Thymus (tissue), 11 donors: ENCODE data around the gene ARGLU1. TPM values are rescaled to one million over a fixed set of nuclear protein-coding genes. Genes with fewer than 3 reads are reported as not detected.
A peak's percentile ranks its signal among the peaks of the same experiment; 100 is the strongest.

Experiments
- DNase-seq, 9 donors: peaks; one replicate each; pipeline ENCODE4 v3.0.0-alpha.2; 2013; ENCODE audit warnings: low spot score in 9 of 9, low read depth in 6 of 9, missing footprints in 1 of 9
- H3K27ac ChIP-seq, 2 donors: one replicate each; pipeline ENCODE4 v1.5.1; 2013; ENCODE audit warnings: control low read depth in 1 of 2, low read depth in 1 of 2, low read length in 1 of 2, mild to moderate bottlenecking in 1 of 2, moderate library complexity in 1 of 2
- H3K27me3 ChIP-seq, 2 donors: one replicate each; pipeline ENCODE4 v1.5.1; 2013; ENCODE audit warnings: low read length in 1 of 2; ENCODE audit not compliant: control insufficient read depth in 2 of 2, insufficient read depth in 1 of 2
- H3K36me3 ChIP-seq, 2 donors: one replicate each; pipeline ENCODE4 v1.5.1; 2013; ENCODE audit warnings: low read length in 1 of 2, mild to moderate bottlenecking in 1 of 2, moderate library complexity in 1 of 2; ENCODE audit not compliant: control insufficient read depth in 2 of 2, insufficient read depth in 2 of 2
- H3K4me1 ChIP-seq, 2 donors: one replicate each; pipeline ENCODE4 v1.5.1; 2013; ENCODE audit warnings: low read length in 2 of 2; ENCODE audit not compliant: control insufficient read depth in 2 of 2, insufficient read depth in 2 of 2
- H3K4me3 ChIP-seq, 2 donors: one replicate each; pipeline ENCODE4 v1.5.1; 2013; ENCODE audit warnings: low read length in 2 of 2, control low read depth in 1 of 2, mild to moderate bottlenecking in 1 of 2
- H3K9me3 ChIP-seq, 2 donors: one replicate each; pipeline ENCODE4 v1.5.1; 2013; ENCODE audit warnings: low read length in 1 of 2, mild to moderate bottlenecking in 1 of 2; ENCODE audit not compliant: control insufficient read depth in 2 of 2, insufficient read depth in 1 of 2
- WGBS: extraction: QIAGEN DNeasy Blood & Tissue Kit; methylation state at CpG from one replicate; pipeline ENCODE4 v1.1.7; 2013; 5-methylcytosine and 5-hydroxymethylcytosine counted together
- polyA plus RNA-seq: library from polyadenylated mRNA; stranded (reverse); fragments of 200-250 nt; gene quantifications from one replicate; pipeline ENCODE4 v1.2.3, GENCODE V29; 2013
- total RNA-seq: library from RNA; stranded (reverse); fragments of 120-200 nt; gene quantifications from one replicate; pipeline ENCODE4 v1.2.4, GENCODE V29; 2013
- donor health status: healthy.

Gene ARGLU1
- total and polyA plus RNA-seq, 2 donors = 141 to 268 TPM

DNA sequence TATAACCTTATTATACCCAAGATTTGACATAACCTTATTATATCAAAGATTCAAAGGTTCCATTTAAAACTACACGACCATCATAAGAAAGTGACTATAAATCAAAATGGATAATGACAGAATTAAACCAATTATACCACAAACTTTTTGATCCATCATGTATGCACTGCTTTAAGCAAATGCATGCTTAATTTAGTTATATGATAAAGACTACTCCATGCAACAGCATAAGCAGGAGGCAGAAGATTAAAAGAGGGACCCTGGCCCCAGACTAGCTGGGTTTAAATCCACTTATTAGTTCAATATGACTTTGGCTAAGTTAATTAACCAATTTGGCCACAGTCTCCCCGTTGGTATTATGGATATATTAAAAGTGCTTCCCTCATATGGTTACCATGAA, 43.8 kb downstream of the ARGLU1 start:
- 85% methylated on average over 2 of the region's 2 CpGs for WGBS
- Histone ChIP-seq H3K27ac (no peak overlapping the region), H3K9me3 (no peaks in the 10 kb centered on the region), H3K27me3 (peaks cover 0 to 4% of the 10 kb centered on the region in 2 donors), H3K36me3 (no peaks in the 10 kb centered on the region), H3K4me3 (no peak overlapping the region), H3K4me1 (peaks cover 0 to 5% of the 10 kb centered on the region in 2 donors)
- DNase-seq = no peak

- H3K27ac ChIP-seq = peak overlapping the region in 1 of 2 donors; percentile 61
- H3K9me3 ChIP-seq = no peaks in the 10 kb centered on the region
- no peak overlapping the region for H3K4me3 ChIP-seq
- 86% methylated on average over 3 of the region's 3 CpGs for WGBS
- peak in 1 of 9 donors; percentile 38 for DNase-seq
- H3K27me3 ChIP-seq = peaks cover 0 to 2% of the 10 kb centered on the region in 2 donors
- H3K36me3 ChIP-seq = no peaks in the 10 kb centered on the region
- peaks cover 0 to 5% of the 10 kb centered on the region in 2 donors for H3K4me1 ChIP-seq
Measured at GRCh38 chr13:106523576-106523975, 44.4 kb downstream of the ARGLU1 start.

GRCh38 chr13:106522898-106523525, 44.9 kb downstream of the ARGLU1 start:
- peak overlapping the region in 1 of 2 donors; percentile 61 for H3K27ac ChIP-seq
- no peak overlapping the region for H3K4me3 ChIP-seq
- H3K4me1 ChIP-seq = peaks cover 0 to 3% of the 10 kb centered on the region in 2 donors
- no peaks in the 10 kb centered on the region for H3K36me3 ChIP-seq
- H3K27me3 ChIP-seq = peaks cover 0 to 2% of the 10 kb centered on the region in 2 donors
- DNase-seq = no peak
- no peaks in the 10 kb centered on the region for H3K9me3 ChIP-seq
- 85% methylated on average over 7 of the region's 7 CpGs for WGBS

GRCh38 chr13:106522112-106522705, 45.7 kb downstream of the ARGLU1 start:
- Histone ChIP-seq H3K36me3 (no peaks in the 10 kb centered on the region), H3K9me3 (no peaks in the 10 kb centered on the region), H3K4me1 (peaks cover 0 to 6% of the 10 kb centered on the region in 2 donors), H3K27ac (peak overlapping the region in 1 of 2 donors; percentile 61), H3K4me3 (no peak overlapping the region), H3K27me3 (peaks cover 0 to 2% of the 10 kb centered on the region in 2 donors)
- 95% methylated on average over 5 of the region's 5 CpGs for WGBS
- no peak for DNase-seq

GRCh38 chr13:106521095-106521799, 46.7 kb downstream of the ARGLU1 start:
- Histone ChIP-seq H3K4me3 (no peak overlapping the region), H3K4me1 (peaks cover 0 to 12% of the 10 kb centered on the region in 2 donors), H3K27ac (peak overlapping the region in 1 of 2 donors; percentile 61), H3K27me3 (peaks cover 0 to 2% of the 10 kb centered on the region in 2 donors), H3K9me3 (no peaks in the 10 kb centered on the region), H3K36me3 (no peaks in the 10 kb centered on the region)
- no peak for DNase-seq
- WGBS = 75% methylated on average over 5 of the region's 5 CpGs

DNA sequence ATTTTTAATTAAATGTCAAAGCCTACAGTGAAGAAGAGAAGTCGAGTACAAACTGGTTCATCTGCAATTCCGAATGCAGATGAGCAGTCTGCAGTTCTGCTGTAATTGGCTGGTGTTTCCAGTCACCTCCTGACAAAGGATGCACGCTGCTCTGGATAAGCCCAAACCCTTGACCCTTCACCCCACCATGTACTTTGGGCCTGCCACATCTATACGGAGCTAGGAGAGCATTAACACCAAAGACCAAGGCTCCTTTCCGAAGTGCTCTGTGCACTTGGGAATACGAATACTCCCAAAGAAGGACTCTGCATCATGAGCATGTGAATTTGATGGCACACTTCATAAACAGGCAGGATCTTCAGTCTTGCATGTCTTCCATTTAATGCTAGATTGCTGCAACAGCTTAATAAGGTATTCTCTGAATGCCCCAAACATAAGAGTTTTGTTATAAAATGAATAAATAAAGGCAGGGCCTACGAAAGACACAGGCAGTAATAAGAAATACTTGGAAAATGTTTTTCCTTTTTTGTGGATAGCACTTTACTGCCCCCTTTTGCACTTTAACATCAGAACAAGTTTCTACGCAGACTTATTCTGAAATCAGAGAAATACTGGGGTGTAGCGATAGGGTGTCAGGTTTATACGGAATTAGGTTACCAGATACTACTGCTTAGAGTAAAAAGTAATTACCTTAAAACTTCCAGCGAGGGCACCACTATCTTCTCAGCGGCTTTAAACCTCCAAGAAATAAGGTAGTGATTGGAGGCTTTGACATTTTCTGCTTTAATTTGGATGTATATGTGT, 47.5 kb downstream of the ARGLU1 start:
- H3K4me1 ChIP-seq = peaks cover 0 to 15% of the 10 kb centered on the region in 2 donors
- H3K27ac ChIP-seq = peak overlapping the region in 1 of 2 donors; percentile 63
- peaks cover 0 to 2% of the 10 kb centered on the region in 2 donors for H3K27me3 ChIP-seq
- no peaks in the 10 kb centered on the region for H3K36me3 ChIP-seq
- WGBS = 84% methylated on average over 12 of the region's 12 CpGs
- no peak for DNase-seq
- no peaks in the 10 kb centered on the region for H3K9me3 ChIP-seq
- H3K4me3 ChIP-seq = no peak overlapping the region

DNA sequence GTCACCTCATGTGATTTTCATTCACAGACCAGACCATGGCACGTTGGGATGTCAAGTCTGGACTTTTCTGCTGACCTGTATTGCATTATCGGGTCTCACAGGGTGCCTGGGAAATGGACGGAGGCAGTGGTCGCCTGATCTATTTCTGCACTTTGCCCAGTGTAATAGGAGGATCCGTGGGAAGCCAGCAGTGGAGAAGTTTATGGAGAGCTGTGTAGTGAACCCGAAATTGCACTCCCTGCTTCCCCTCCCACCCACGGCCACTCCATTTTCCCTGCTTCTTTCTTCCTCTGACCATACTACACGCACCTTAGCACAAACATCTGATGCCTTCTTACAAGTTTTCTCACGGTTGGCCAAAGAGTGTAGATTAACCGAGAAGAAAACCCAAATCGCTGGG, 49.4 kb downstream of the ARGLU1 start:
- peaks cover 0 to 2% of the 10 kb centered on the region in 2 donors for H3K27me3 ChIP-seq
- H3K36me3 ChIP-seq = no peaks in the 10 kb centered on the region
- H3K9me3 ChIP-seq = no peaks in the 10 kb centered on the region
- DNase-seq = no peak
- no peak overlapping the region for H3K4me3 ChIP-seq
- H3K4me1 ChIP-seq = peaks cover 0 to 15% of the 10 kb centered on the region in 2 donors
- WGBS = 91% methylated on average over 11 of the region's 11 CpGs
- peak overlapping the region; percentile 33 to 56 for H3K27ac ChIP-seq

- Histone ChIP-seq H3K36me3 (no peaks in the 10 kb centered on the region), H3K27ac (peak overlapping the region in 1 of 2 donors; percentile 0), H3K4me3 (no peak overlapping the region), H3K9me3 (no peaks in the 10 kb centered on the region), H3K4me1 (peaks cover 0 to 12% of the 10 kb centered on the region in 2 donors), H3K27me3 (no peaks in the 10 kb centered on the region)
- WGBS = 95% methylated on average over 4 of the region's 4 CpGs
- DNase-seq = no peak
Measured at GRCh38 chr13:106517109-106517847, 50.7 kb downstream of the ARGLU1 start.
